DOHH2 (cell line): ENCODE data around the gene KRTAP4-5.
"Not testable (repeated sequence)": the region's sequence is repeated elsewhere in the genome, so short reads cannot be mapped to it uniquely, and the experiment has no call there.

Experiments
- CTCF ChIP-seq: fragments of 200-600 bp; sonication (generic); IDR thresholded peaks from one replicate; pipeline ENCODE4 v1.5.1; 2014; ENCODE audit warnings: antibody characterized with exemption, mild to moderate bottlenecking, low read depth, low read length; ENCODE audit not compliant: poor library complexity, severe bottlenecking
- EZH2phosphoT487 ChIP-seq: fragments of 200-600 bp; sonication (generic); IDR thresholded peaks from 2 replicates; pipeline ENCODE4 v1.6.1; 2017; ENCODE audit warnings: borderline replicate concordance, mild to moderate bottlenecking, antibody characterized with exemption, low read length, moderate library complexity, mixed read lengths

- not testable (repeated sequence) for TF ChIP-seq CTCF, EZH2phosphoT487
Observed at GRCh38 chr17:41189837-41190318, 40.3 kb upstream of the KRTAP4-5 start, which contains the start of gene KRTAP9-1.
